A673 (cell line): ENCODE data around the gene DPEP3. TPM values are rescaled to one million over a fixed set of nuclear protein-coding genes. Genes with fewer than 3 reads are reported as not detected.

Experiments used
- BruUV-seq: library from RNA; stranded (reverse); fragments of 400-500 nt; replicated peaks from 2 replicates; lab custom pipeline; 2021; lab: Mats Ljungman, UMichigan
- CTCF ChIA-PET: fragments of 300-600 bp; sonication (Branson Sonifier 250); formaldehyde crosslinking; loops from one replicate; lab custom pipeline; 2022; ENCODE audit warnings: antibody characterized with exemption; lab: Charles Lee
- POLR2A ChIA-PET: fragments of 300-600 bp; sonication (Branson Sonifier 250); formaldehyde crosslinking; loops from one replicate; lab custom pipeline; 2022; ENCODE audit warnings: antibody characterized with exemption; ENCODE audit not compliant: low non-redundant PET; lab: Charles Lee
- DNase-seq: peaks from one replicate; pipeline ENCODE4 v3.0.0-alpha.2; 2015; ENCODE audit warnings: low spot score
- H3K27ac ChIP-seq: fragments of 200-600 bp; sonication (generic); 2 replicates; pipeline ENCODE4 v1.5.1; 2016; ENCODE audit warnings: mixed run types, low read depth, mild to moderate bottlenecking, mixed read lengths, antibody characterized with exemption, low read length; ENCODE audit not compliant: poor library complexity, severe bottlenecking
- H3K27me3 ChIP-seq: fragments of 200-600 bp; sonication (generic); replicated peaks from 2 replicates; pipeline ENCODE4 v1.6.1; 2017; ENCODE audit warnings: mixed run types, low read depth, mild to moderate bottlenecking, mixed read lengths, antibody characterized with exemption, low read length; ENCODE audit not compliant: insufficient read depth, poor library complexity
- H3K36me3 ChIP-seq: fragments of 200-600 bp; sonication (generic); 2 replicates; pipeline ENCODE4 v1.6.1; 2016; ENCODE audit warnings: mixed run types, mild to moderate bottlenecking, mixed read lengths, antibody characterized with exemption, low read length; ENCODE audit not compliant: insufficient read depth, poor library complexity, severe bottlenecking
- H3K4me1 ChIP-seq: fragments of 200-600 bp; sonication (generic); 2 replicates; pipeline ENCODE4 v1.6.1; 2017; ENCODE audit warnings: mixed run types, mild to moderate bottlenecking, mixed read lengths, antibody characterized with exemption, low read length; ENCODE audit not compliant: insufficient read depth, poor library complexity, severe bottlenecking
- H3K4me3 ChIP-seq: fragments of 200-600 bp; sonication (generic); 2 replicates; pipeline ENCODE4 v1.5.1; 2016; ENCODE audit warnings: low read depth, mixed run types, mild to moderate bottlenecking, mixed read lengths, low read length; ENCODE audit not compliant: poor library complexity, severe bottlenecking
- H3K9me3 ChIP-seq: fragments of 200-600 bp; sonication (generic); 2 replicates; pipeline ENCODE4 v1.6.1; 2016; ENCODE audit warnings: mixed run types, low read depth, mild to moderate bottlenecking, mixed read lengths, antibody characterized with exemption, low read length; ENCODE audit not compliant: poor library complexity, severe bottlenecking
- EZH2 ChIP-seq: fragments of 200-600 bp; sonication (generic); IDR thresholded peaks from 2 replicates; pipeline ENCODE4 v1.6.1; 2017; ENCODE audit warnings: borderline replicate concordance, low read depth, mild to moderate bottlenecking, mixed read lengths, antibody characterized with exemption, low read length; ENCODE audit not compliant: poor library complexity, severe bottlenecking
- intact Hi-C: fragments of 100-400 bp; cut with micrococcal nuclease; formaldehyde crosslinking; loops from one replicate; pipeline ENCODE4 v1.10.0; 2022; ENCODE audit not compliant: unreplicated experiment
- total RNA-seq: library from RNA; stranded (reverse); gene quantifications from 2 replicates; pipeline ENCODE4 v1.2.3, GENCODE V29; 2021
- TF ChIP-seq, protein P1 (sequence below): fragments of 300-800, 200-600 bp; sonication (generic); conservative IDR thresholded peaks from 2 replicates; pipeline ENCODE4 v1.5.1; 2017; ENCODE audit warnings: low read depth, mild to moderate bottlenecking, antibody characterized with exemption, low read length, moderate library complexity, mixed read lengths

The DPEP3 gene
- total RNA-seq, 1 experiment from 2014 or later = not detected

DNA sequence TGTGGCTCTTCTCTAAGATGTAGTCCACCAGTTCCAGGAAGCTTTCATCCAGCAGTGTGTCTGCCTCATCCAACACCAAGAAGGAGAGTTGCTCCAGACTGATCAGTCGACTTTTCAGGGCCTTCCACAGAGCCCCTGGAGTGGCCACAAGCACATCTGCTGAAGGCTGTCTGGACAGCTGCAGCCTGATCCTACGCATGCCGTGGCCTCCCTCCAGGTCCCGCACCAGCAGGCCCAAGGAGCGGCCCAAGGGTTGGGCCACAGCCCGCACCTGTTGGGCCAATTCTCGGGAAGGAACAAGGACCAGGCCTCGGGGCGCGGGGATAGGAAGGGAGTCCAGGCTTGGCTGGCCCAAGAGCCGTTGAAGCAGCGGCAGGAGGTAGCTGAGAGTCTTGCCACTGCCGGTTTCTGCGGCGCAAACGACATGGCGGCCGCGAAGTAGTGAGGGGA lies 42.0 kb upstream of the DPEP3 start:
- intact Hi-C loops = no loop called here
- peak overlapping the region; percentile 86 for H3K27ac ChIP-seq
- POLR2A ChIA-PET = no interaction called here
- H3K27me3 ChIP-seq = no peaks in the 10 kb centered on the region
- H3K36me3 ChIP-seq = peaks cover 11% of the 10 kb centered on the region
- peak overlapping the region; percentile 87 for H3K4me3 ChIP-seq
- H3K4me1 ChIP-seq = peaks cover 11% of the 10 kb centered on the region
- CTCF ChIA-PET = interaction anchor here (0.7 to 2.0 kb wide), 3 partner anchors 12 to 309 kb away, joined by 3 to 7 read pairs (median 3); no protein-coding TSS in a partner anchor
- DNase-seq = no peak
- TF ChIP-seq, protein P1, sequence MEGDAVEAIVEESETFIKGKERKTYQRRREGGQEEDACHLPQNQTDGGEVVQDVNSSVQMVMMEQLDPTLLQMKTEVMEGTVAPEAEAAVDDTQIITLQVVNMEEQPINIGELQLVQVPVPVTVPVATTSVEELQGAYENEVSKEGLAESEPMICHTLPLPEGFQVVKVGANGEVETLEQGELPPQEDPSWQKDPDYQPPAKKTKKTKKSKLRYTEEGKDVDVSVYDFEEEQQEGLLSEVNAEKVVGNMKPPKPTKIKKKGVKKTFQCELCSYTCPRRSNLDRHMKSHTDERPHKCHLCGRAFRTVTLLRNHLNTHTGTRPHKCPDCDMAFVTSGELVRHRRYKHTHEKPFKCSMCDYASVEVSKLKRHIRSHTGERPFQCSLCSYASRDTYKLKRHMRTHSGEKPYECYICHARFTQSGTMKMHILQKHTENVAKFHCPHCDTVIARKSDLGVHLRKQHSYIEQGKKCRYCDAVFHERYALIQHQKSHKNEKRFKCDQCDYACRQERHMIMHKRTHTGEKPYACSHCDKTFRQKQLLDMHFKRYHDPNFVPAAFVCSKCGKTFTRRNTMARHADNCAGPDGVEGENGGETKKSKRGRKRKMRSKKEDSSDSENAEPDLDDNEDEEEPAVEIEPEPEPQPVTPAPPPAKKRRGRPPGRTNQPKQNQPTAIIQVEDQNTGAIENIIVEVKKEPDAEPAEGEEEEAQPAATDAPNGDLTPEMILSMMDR = no peak
- TF ChIP-seq EZH2 = no peak
- no peaks in the 10 kb centered on the region for H3K9me3 ChIP-seq
- BruUV-seq = no TSS peak

DNA sequence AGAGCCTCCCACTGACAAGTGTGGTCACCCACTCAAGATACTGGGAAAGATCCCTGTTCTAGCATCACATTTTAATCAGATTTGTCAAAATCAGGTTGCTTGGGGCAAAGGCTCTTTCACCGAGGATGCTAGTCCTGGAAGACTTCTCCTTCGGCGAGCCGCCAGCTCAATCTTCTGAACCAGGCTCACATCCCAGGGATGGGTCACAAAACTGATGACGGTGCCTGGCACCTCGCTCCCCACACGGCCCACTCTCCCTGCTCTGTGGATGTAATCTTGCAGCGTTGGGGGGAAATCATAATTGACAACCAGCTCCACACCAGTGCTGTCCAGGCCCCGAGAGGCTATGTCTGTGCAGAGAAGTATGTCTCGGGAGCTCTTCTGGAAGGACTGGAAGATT lies 41.2 kb upstream of the DPEP3 start:
- peaks cover 7% of the 10 kb centered on the region for H3K36me3 ChIP-seq
- H3K27ac ChIP-seq = no peak overlapping the region
- H3K27me3 ChIP-seq = no peaks in the 10 kb centered on the region
- no peaks in the 10 kb centered on the region for H3K9me3 ChIP-seq
- CTCF ChIA-PET = interaction anchor here (0.6 kb wide), 1 partner anchor 243 kb away, joined by 4 read pairs; the partner anchor contains the start of gene SLC7A6
- intact Hi-C loops = no loop called here
- no peak for DNase-seq
- BruUV-seq = no TSS peak
- TF ChIP-seq, protein P1 = no peak
- TF ChIP-seq EZH2 = no peak
- H3K4me3 ChIP-seq = peak overlapping the region; percentile 87
- peaks cover 11% of the 10 kb centered on the region for H3K4me1 ChIP-seq
- POLR2A ChIA-PET = no interaction called here

DNA sequence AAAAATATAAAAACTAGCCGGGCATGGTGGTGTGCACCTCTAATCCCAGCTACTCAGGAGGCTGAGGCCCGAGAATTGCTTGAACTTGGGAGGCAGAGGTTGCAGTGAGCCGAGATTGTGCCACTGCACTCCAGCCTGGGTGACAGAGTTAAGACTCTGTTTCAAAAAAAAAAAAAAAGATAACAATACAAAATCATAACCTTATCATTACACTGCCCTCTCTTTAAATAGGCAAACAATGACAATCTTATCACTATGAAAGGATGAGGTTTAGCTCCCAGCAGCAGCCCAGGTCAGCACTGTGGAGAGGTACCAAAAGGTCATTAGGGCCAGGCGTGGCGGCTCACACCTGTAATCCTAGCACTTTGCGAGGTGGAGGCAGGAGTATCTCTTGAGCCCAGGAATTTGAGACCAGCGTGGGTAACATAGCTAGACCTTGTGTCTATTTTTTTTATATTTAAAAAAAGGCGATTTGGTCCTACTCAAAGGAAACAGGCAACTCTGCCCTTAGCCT lies 38.9 kb upstream of the DPEP3 start:
- no peak for TF ChIP-seq EZH2
- TF ChIP-seq, protein P1 = no peak

More for the DNA sequence above, 38.9 kb upstream of the DPEP3 start:
- intact Hi-C loops = no loop called here
- no TSS peak for BruUV-seq
- POLR2A ChIA-PET = no interaction called here
- no peaks in the 10 kb centered on the region for H3K27me3 ChIP-seq
- peaks cover 7% of the 10 kb centered on the region for H3K36me3 ChIP-seq
- DNase-seq = no peak
- no peak overlapping the region for H3K4me3 ChIP-seq
- no peak overlapping the region for H3K27ac ChIP-seq
- H3K9me3 ChIP-seq = no peaks in the 10 kb centered on the region
- peaks cover 11% of the 10 kb centered on the region for H3K4me1 ChIP-seq
- CTCF ChIA-PET = no interaction called here
